HG03045 (cell line): ENCODE measurements around the gene ZBTB7C.

Source experiments
- ATAC-seq: cut with Tn5 transposase; IDR thresholded peaks from one replicate; pipeline ENCODE4 v1.9.1; 2021; ENCODE audit warnings: mild to moderate bottlenecking, moderate library complexity; ENCODE audit not compliant: unreplicated experiment

ZBTB7C gene

GRCh38 chr18:48154828-48155227 is 254.4 kb downstream of the ZBTB7C start:
- ATAC-seq, result no peak

- no peak for ATAC-seq
Observed at GRCh38 chr18:48153613-48154481, 255.3 kb downstream of the ZBTB7C start.

- no peak for ATAC-seq
Observed at GRCh38 chr18:48152549-48152948, 256.6 kb downstream of the ZBTB7C start.

- ATAC-seq, result no peak
Observed at GRCh38 chr18:48151421-48152065, 257.6 kb downstream of the ZBTB7C start.

GRCh38 chr18:48149020-48149685 is 260.0 kb downstream of the ZBTB7C start:
- ATAC-seq, result no peak

GRCh38 chr18:48142994-48143393 is 266.2 kb downstream of the ZBTB7C start:
- ATAC-seq, result no peak

- ATAC-seq, result no peak
Observed at GRCh38 chr18:48142353-48142752, 266.8 kb downstream of the ZBTB7C start.

- no peak for ATAC-seq
Observed at GRCh38 chr18:48140731-48141130, 268.5 kb downstream of the ZBTB7C start.

- no peak for ATAC-seq
Observed at GRCh38 chr18:48139431-48140347, 269.5 kb downstream of the ZBTB7C start.

GRCh38 chr18:48138660-48139430 is 270.3 kb downstream of the ZBTB7C start:
- ATAC-seq, result no peak

- ATAC-seq, result no peak
Observed at GRCh38 chr18:48138210-48138609, 271.0 kb downstream of the ZBTB7C start.

- no peak for ATAC-seq
Observed at GRCh38 chr18:48137374-48138081, 271.7 kb downstream of the ZBTB7C start.

- no peak for ATAC-seq
Observed at GRCh38 chr18:48136827-48137373, 272.3 kb downstream of the ZBTB7C start.

GRCh38 chr18:48136051-48136826 is 272.9 kb downstream of the ZBTB7C start:
- ATAC-seq, result no peak

- ATAC-seq, result no peak
Observed at GRCh38 chr18:48135436-48135966, 273.7 kb downstream of the ZBTB7C start.

- no peak for ATAC-seq
Observed at GRCh38 chr18:48134609-48135008, 274.6 kb downstream of the ZBTB7C start.

GRCh38 chr18:48133671-48134251 is 275.4 kb downstream of the ZBTB7C start:
- no peak for ATAC-seq
